ENCODE measurements around the gene EFTUD2. TPM values are rescaled to one million over a fixed set of nuclear protein-coding genes. Genes with fewer than 3 reads are reported as not detected.
A peak's percentile ranks its signal among the peaks of the same experiment; 100 is the strongest.

The EFTUD2 gene
- total and polyA plus RNA-seq, 11 donors, result 21.3 to 106 (median 65.0) TPM

- 0 to 1% (median 1%) methylated on average over 7 of the region's 7 CpGs for WGBS, 4 donors
- Histone ChIP-seq H3K36me3 (peaks cover 0 to 28% (median 8%) of the 10 kb centered on the region in 9 donors), H3K4me3 (peak overlapping the region; percentile 61 to 94 (median 72)), H3K4me1 (peaks cover 0 to 45% (median 24%) of the 10 kb centered on the region in 12 donors), H3K9me3 (no peaks in the 10 kb centered on the region), H3K27ac (peak overlapping the region; percentile 86 to 98 (median 96)), H3K27me3 (no peaks in the 10 kb centered on the region)
- DNase-seq (no peak), ATAC-seq (no peak)
- TF ChIP-seq CTCF (IDR thresholded peaks at IDR 0.05), result no peak
- TF ChIP-seq POLR2A (IDR thresholded peaks at IDR 0.05), result no peak
- intact Hi-C loops (cut with DNase I), result no loop called here
Measured at GRCh38 chr17:44898768-44899073, 524 bp downstream of the EFTUD2 start.

GRCh38 chr17:44894642-44895041, 4.6 kb downstream of the EFTUD2 start:
- Histone ChIP-seq H3K36me3 (peaks cover 0 to 58% (median 40%) of the 10 kb centered on the region in 9 donors), H3K27ac (no peak overlapping the region), H3K4me3 (no peak overlapping the region), H3K27me3 (no peaks in the 10 kb centered on the region), H3K4me1 (peaks cover 0 to 27% (median 15%) of the 10 kb centered on the region in 12 donors), H3K9me3 (no peaks in the 10 kb centered on the region)
- intact Hi-C loops (cut with DNase I), result no loop called here
- 80 to 97% (median 95%) methylated on average over 4 of the region's 4 CpGs for WGBS, 4 donors
- ATAC-seq (no peak), DNase-seq (no peak)
- TF ChIP-seq POLR2A (IDR thresholded peaks at IDR 0.05), result no peak
- TF ChIP-seq CTCF (IDR thresholded peaks at IDR 0.05), result no peak

GRCh38 chr17:44892250-44892649, 7.0 kb downstream of the EFTUD2 start:
- DNase-seq, result no peak
- Histone ChIP-seq H3K9me3 (no peaks in the 10 kb centered on the region), H3K27ac (no peak overlapping the region), H3K27me3 (no peaks in the 10 kb centered on the region), H3K36me3 (peaks cover 0 to 66% (median 44%) of the 10 kb centered on the region in 9 donors), H3K4me3 (no peak overlapping the region), H3K4me1 (peaks cover 0 to 36% (median 5%) of the 10 kb centered on the region in 12 donors)
- ATAC-seq, result no peak
- intact Hi-C loops (cut with DNase I), result no loop called here
- no peak for TF ChIP-seq CTCF (IDR thresholded peaks at IDR 0.05)
- no peak for TF ChIP-seq POLR2A (IDR thresholded peaks at IDR 0.05)

- TF ChIP-seq POLR2A (IDR thresholded peaks at IDR 0.05) (no peak), CTCF (IDR thresholded peaks at IDR 0.05) (no peak)
- Histone ChIP-seq H3K9me3 (no peaks in the 10 kb centered on the region), H3K27ac (peak overlapping the region in 1 of 12 donors; percentile 40), H3K4me1 (peaks cover 0 to 28% (median 5%) of the 10 kb centered on the region in 12 donors), H3K27me3 (no peaks in the 10 kb centered on the region), H3K36me3 (peaks cover 0 to 75% (median 68%) of the 10 kb centered on the region in 9 donors), H3K4me3 (no peak overlapping the region)
- 51 to 60% (median 58%) methylated on average over 7 of the region's 7 CpGs for WGBS, 4 donors
- intact Hi-C loops (cut with DNase I), result no loop called here
- ATAC-seq (peak in 2 of 4 donors; percentile 33 to 36), DNase-seq (no peak)
Measured at GRCh38 chr17:44889003-44889402, 10.2 kb downstream of the EFTUD2 start.
